ENCODE data around the gene ZFP92. TPM values are rescaled to one million over a fixed set of nuclear protein-coding genes. Genes with fewer than 3 reads are reported as not detected.

Gene ZFP92
- total and polyA plus RNA-seq, 10 of the 15 experiments (the other 5 are each of a cell fraction or from before 2014, with no cell fraction given) = 0.02 to 1.6 (median 0.09) TPM; not detected in 2

- H3K79me2 ChIP-seq (ENCODE audit: control insufficient read depth, insufficient read depth, low read length) = no peaks in the 10 kb centered on the region
- no peaks in the 10 kb centered on the region for H3K27me3 ChIP-seq (replicated peaks in 1 of 2; ENCODE audit: control insufficient read depth in 2 of 2, insufficient read depth in 2 of 2, low read length in 1 of 2)
- H3K36me3 ChIP-seq (ENCODE audit: control insufficient read depth in 2 of 2, insufficient read depth in 2 of 2, low read length in 1 of 2) = no peaks in the 10 kb centered on the region
- in situ Hi-C loops (cut with MboI) = no loop called here
- H3K9me3 ChIP-seq (replicated peaks; ENCODE audit: control insufficient read depth, insufficient read depth, low read length) = no peaks in the 10 kb centered on the region; the same call in 2 of the 3 replicates
- ChIA-PET CTCF (no interaction called here), POLR2A (no interaction called here), RAD21 (ENCODE audit: unreplicated experiment) (no interaction called here), SMC1A (ENCODE audit: uncharacterized antibody, unreplicated experiment) (no interaction called here)
- H3K4me2 ChIP-seq (ENCODE audit: control insufficient read depth, insufficient read depth) = no peak overlapping the region
- H4K20me1 ChIP-seq (ENCODE audit: control insufficient read depth, insufficient read depth) = no peaks in the 10 kb centered on the region
- no peak overlapping the region for H2AFZ ChIP-seq (ENCODE audit: control insufficient read depth, low read depth, low read length)
- H3K9ac ChIP-seq (ENCODE audit: control insufficient read depth, insufficient read depth, low read length) = no peak overlapping the region
- H3K27ac ChIP-seq (ENCODE audit: control insufficient read depth, insufficient read depth) = no peak overlapping the region
- DNase-seq (ENCODE audit: low read depth, low spot score) = no peak
- TF ChIP-seq POLR2AphosphoS5 (IDR thresholded peaks at IDR 0.05; ENCODE audit: low read length) (no peak), ETV6 (conservative IDR thresholded peaks at IDR 0.05 in 1 of 2, IDR thresholded peaks at IDR 0.05 in 1 of 2; ENCODE audit: borderline replicate concordance in 1 of 2, low read depth in 1 of 2) (no peak), MEF2A (IDR thresholded peaks at IDR 0.05; ENCODE audit: insufficient read depth, low read depth, low read length) (no peak), RUNX3 (IDR thresholded peaks at IDR 0.05; ENCODE audit: low read length) (no peak), ZNF24 (IDR thresholded peaks at IDR 0.05) (no peak), PKNOX1 (IDR thresholded peaks at IDR 0.05) (no peak), ZZZ3 (IDR thresholded peaks at IDR 0.05; ENCODE audit: control insufficient read depth, insufficient read length, low read depth) (no peak), KAT2A (conservative IDR thresholded peaks at IDR 0.05; ENCODE audit: control insufficient read depth, low read depth, low read length) (no peak), JUND (IDR thresholded peaks at IDR 0.05; ENCODE audit: low read depth, low read length) (no peak), BMI1 (IDR thresholded peaks at IDR 0.05; ENCODE audit: borderline replicate concordance) (no peak), CHD2 (IDR thresholded peaks at IDR 0.05; ENCODE audit: borderline replicate concordance, low read depth, low read length) (no peak), BHLHE40 (IDR thresholded peaks at IDR 0.05; ENCODE audit: borderline replicate concordance in 1 of 2, low read depth in 2 of 2, low read length in 1 of 2) (no peak), MTA3 (IDR thresholded peaks at IDR 0.05; ENCODE audit: borderline replicate concordance, low read length) (no peak), IKZF2 (IDR thresholded peaks at IDR 0.05) (no peak), PAX8 (IDR thresholded peaks at IDR 0.05) (no peak), SMARCA5 (IDR thresholded peaks at IDR 0.05) (no peak), HCFC1 (IDR thresholded peaks at IDR 0.05; ENCODE audit: low read length) (no peak)
- TF ChIP-seq, protein P1, sequence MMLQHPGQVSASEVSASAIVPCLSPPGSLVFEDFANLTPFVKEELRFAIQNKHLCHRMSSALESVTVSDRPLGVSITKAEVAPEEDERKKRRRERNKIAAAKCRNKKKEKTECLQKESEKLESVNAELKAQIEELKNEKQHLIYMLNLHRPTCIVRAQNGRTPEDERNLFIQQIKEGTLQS (IDR thresholded peaks at IDR 0.05; ENCODE audit: borderline replicate concordance, extremely low read depth, low read depth, low read length) = no peak
- TF ChIP-seq, protein P2, sequence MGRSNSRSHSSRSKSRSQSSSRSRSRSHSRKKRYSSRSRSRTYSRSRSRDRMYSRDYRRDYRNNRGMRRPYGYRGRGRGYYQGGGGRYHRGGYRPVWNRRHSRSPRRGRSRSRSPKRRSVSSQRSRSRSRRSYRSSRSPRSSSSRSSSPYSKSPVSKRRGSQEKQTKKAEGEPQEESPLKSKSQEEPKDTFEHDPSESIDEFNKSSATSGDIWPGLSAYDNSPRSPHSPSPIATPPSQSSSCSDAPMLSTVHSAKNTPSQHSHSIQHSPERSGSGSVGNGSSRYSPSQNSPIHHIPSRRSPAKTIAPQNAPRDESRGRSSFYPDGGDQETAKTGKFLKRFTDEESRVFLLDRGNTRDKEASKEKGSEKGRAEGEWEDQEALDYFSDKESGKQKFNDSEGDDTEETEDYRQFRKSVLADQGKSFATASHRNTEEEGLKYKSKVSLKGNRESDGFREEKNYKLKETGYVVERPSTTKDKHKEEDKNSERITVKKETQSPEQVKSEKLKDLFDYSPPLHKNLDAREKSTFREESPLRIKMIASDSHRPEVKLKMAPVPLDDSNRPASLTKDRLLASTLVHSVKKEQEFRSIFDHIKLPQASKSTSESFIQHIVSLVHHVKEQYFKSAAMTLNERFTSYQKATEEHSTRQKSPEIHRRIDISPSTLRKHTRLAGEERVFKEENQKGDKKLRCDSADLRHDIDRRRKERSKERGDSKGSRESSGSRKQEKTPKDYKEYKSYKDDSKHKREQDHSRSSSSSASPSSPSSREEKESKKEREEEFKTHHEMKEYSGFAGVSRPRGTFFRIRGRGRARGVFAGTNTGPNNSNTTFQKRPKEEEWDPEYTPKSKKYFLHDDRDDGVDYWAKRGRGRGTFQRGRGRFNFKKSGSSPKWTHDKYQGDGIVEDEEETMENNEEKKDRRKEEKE (IDR thresholded peaks at IDR 0.05) = no peak
- WGBS (ENCODE audit: insufficient coverage, insufficient replicate concordance, low lambda C conversion rate, missing lambda C conversion rate) = 51% methylated on average over 16 of the region's 17 CpGs
- no peaks in the 10 kb centered on the region for H3K4me1 ChIP-seq (ENCODE audit: control insufficient read depth, insufficient read depth, low read length)
- H3K4me3 ChIP-seq = no peak overlapping the region
- no peak for ATAC-seq
- no peak for FAIRE-seq
- intact Hi-C loops (cut with micrococcal nuclease; ENCODE audit: unreplicated experiment) = no loop called here
- BruUV-seq (replicated peaks) = no TSS peak
Measured at GRCh38 chrX:153433781-153434285, 22.6 kb downstream of the ZFP92 start.
